Calu3 (cell line): ENCODE measurements around the gene FAF1. TPM values are rescaled to one million over a fixed set of nuclear protein-coding genes. Genes with fewer than 3 reads are reported as not detected.

ENCODE experiments used
- BruUV-seq: library from RNA; stranded (reverse); fragments of 400-500 nt; replicated peaks from 2 replicates; lab custom pipeline; 2021; lab: Mats Ljungman, UMichigan
- CTCF ChIA-PET: fragments of 300-600 bp; sonication (Branson Sonifier 250); formaldehyde crosslinking; loops from one replicate; lab custom pipeline; 2022; ENCODE audit warnings: antibody characterized with exemption; lab: Charles Lee
- DNase-seq: peaks from one replicate; pipeline ENCODE4 v3.0.0; 2022
- H3K27ac Mint-ChIP-seq: one replicate; pipeline ENCODE4 v1.8.0; 2022; ENCODE audit warnings: mixed read lengths; ENCODE audit not compliant: unreplicated experiment
- H3K27me3 Mint-ChIP-seq: one replicate; pipeline ENCODE4 v1.8.0; 2022; ENCODE audit warnings: mixed read lengths; ENCODE audit not compliant: unreplicated experiment
- H3K36me3 Mint-ChIP-seq: one replicate; pipeline ENCODE4 v1.8.0; 2022; ENCODE audit warnings: mild to moderate bottlenecking, moderate library complexity, mixed read lengths; ENCODE audit not compliant: insufficient read depth, unreplicated experiment
- H3K4me1 Mint-ChIP-seq: one replicate; pipeline ENCODE4 v1.8.0; 2022; ENCODE audit warnings: mild to moderate bottlenecking, low read depth, mixed read lengths; ENCODE audit not compliant: unreplicated experiment
- H3K4me3 Mint-ChIP-seq: one replicate; pipeline ENCODE4 v1.8.0; 2022; ENCODE audit warnings: mild to moderate bottlenecking, low read depth, moderate library complexity, mixed read lengths; ENCODE audit not compliant: unreplicated experiment
- H3K9me3 Mint-ChIP-seq: one replicate; pipeline ENCODE4 v1.8.0; 2022; ENCODE audit warnings: low read depth, mixed read lengths; ENCODE audit not compliant: unreplicated experiment
- CTCF ChIP-seq: fragments of 200-600 bp; IDR thresholded peaks from one replicate; pipeline ENCODE4 v1.8.0; 2022; ENCODE audit warnings: antibody characterized with exemption; ENCODE audit not compliant: unreplicated experiment
- intact Hi-C: fragments of 100-400 bp; cut with micrococcal nuclease; formaldehyde crosslinking; loops from one replicate; pipeline ENCODE4 v1.10.0; 2022; ENCODE audit not compliant: unreplicated experiment
- total RNA-seq: library from RNA; stranded (reverse); gene quantifications from 2 replicates; pipeline ENCODE4 v1.2.3, GENCODE V29; 2022

The FAF1 gene
- total RNA-seq, 1 experiment from 2014 or later, result 104 TPM

DNA sequence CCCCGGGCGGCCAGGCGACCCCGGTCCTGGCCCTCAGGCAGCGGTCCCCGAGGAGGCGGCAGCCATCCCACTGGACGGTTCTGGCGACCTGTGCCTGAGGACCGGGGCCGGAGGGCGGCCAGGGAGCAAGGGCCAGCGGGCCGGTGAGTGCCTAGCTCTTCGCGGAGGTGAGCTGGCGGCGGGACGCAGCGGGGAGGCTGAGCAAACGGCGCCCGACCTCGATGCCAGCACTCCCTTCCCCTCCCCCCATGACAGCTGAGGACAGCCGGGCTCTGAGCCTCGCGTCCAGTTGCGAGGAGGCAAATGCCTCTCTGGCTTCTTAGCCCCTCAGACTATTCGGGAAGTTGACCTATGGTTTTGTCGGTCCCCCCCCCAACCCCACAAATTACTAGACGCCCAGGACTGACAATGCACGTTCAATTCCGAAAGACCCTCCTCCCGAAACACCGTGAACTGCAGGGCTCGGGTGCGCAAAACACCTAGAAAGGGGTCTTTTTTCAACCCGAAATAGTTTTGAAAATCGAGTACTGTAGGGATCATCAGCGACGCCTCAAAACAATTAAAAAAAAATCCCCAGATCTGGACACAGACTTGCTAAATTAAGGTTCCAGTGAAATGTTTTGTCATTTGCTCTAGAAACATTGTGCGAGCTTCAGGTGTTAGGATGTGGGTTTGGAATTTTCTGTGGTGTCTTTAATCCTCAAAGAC lies 18.2 kb upstream of the FAF1 start:
- Mint-ChIP-seq H3K27ac (peak overlapping the region; percentile 96), H3K36me3 (peaks cover 52% of the 10 kb centered on the region), H3K9me3 (no peaks in the 10 kb centered on the region), H3K27me3 (no peaks in the 10 kb centered on the region), H3K4me3 (peak overlapping the region; percentile 78), H3K4me1 (peaks cover 24% of the 10 kb centered on the region)
- intact Hi-C loops, result no loop called here
- CTCF ChIA-PET, result interaction anchor here (0.6 to 2.4 kb wide), 2 partner anchors 105 to 202 kb away, joined by 7 to 10 read pairs; no protein-coding TSS in a partner anchor
- peak; percentile 82 for DNase-seq
- no TSS peak for BruUV-seq
- TF ChIP-seq CTCF, result no peak

DNA sequence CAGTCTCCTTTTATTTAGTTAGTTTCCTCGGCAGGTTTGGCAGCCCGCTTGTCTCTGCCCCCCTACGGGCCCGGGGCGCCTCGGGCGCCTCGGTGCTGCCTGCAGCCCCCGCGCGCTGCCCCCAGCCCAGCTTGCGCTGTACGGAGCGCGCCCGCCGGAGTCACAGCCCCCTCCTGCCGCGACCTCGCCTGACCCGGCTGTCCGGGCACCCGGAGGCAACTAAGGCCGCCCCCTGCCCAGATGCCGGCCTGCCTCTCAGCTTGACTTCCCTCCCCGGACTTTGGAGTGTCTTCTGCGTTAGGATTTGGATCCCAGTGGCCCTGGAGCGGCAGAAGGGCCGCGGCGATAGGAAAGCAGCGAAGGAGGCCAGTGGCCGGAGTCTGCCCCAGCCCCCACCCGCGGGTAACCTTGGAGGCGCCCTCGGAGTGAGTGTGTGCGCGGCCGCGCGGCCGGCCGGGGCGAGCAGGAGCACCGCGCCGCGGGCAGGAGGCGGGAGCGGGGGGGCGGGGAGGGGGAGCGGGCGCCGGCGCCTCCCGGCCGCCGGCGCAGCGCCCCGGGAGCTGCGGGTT lies 17.6 kb upstream of the FAF1 start:
- DNase-seq, result peak; percentile 64
- Mint-ChIP-seq H3K4me1 (peaks cover 26% of the 10 kb centered on the region), H3K9me3 (no peaks in the 10 kb centered on the region), H3K36me3 (peaks cover 58% of the 10 kb centered on the region), H3K27me3 (no peaks in the 10 kb centered on the region), H3K4me3 (peak overlapping the region; percentile 78), H3K27ac (peak overlapping the region; percentile 96)
- CTCF ChIA-PET, result interaction anchor here (2.4 kb wide), 1 partner anchor 105 kb away, joined by 10 read pairs; no protein-coding TSS in a partner anchor
- intact Hi-C loops, result no loop called here
- BruUV-seq, result no TSS peak
- no peak for TF ChIP-seq CTCF

- peak; percentile 47 for DNase-seq
- Mint-ChIP-seq H3K4me3 (peak overlapping the region; percentile 78), H3K4me1 (peaks cover 26% of the 10 kb centered on the region), H3K9me3 (no peaks in the 10 kb centered on the region), H3K27ac (peak overlapping the region; percentile 96), H3K36me3 (peaks cover 63% of the 10 kb centered on the region), H3K27me3 (no peaks in the 10 kb centered on the region)
- CTCF ChIA-PET, result interaction anchor here (2.4 kb wide), 1 partner anchor 104 kb away, joined by 10 read pairs; no protein-coding TSS in a partner anchor
- BruUV-seq, result TSS peak; percentile 73
- intact Hi-C loops, result no loop called here
- no peak for TF ChIP-seq CTCF
These were observed 17.0 kb upstream of the FAF1 start for GRCh38 chr1:50976890-50977574.

GRCh38 chr1:50976111-50976889 lies 16.2 kb upstream of the FAF1 start:
- Mint-ChIP-seq H3K4me1 (peaks cover 26% of the 10 kb centered on the region), H3K27me3 (no peaks in the 10 kb centered on the region), H3K36me3 (peaks cover 66% of the 10 kb centered on the region), H3K9me3 (no peaks in the 10 kb centered on the region), H3K4me3 (peak overlapping the region; percentile 78), H3K27ac (peak overlapping the region; percentile 96)
- CTCF ChIA-PET, result interaction anchor here (0.6 to 2.4 kb wide), 2 partner anchors 53 to 103 kb away, joined by 4 to 10 read pairs; no protein-coding TSS in a partner anchor
- no peak for TF ChIP-seq CTCF
- intact Hi-C loops, result no loop called here
- no TSS peak for BruUV-seq
- DNase-seq, result peak; percentile 30
